ENCODE data around the gene DBN1.
"Not testable (repeated sequence)": the region's sequence is repeated elsewhere in the genome, so short reads cannot be mapped to it uniquely, and the experiment has no call there.

DBN1 gene

GRCh38 chr5:177427211-177427822, 46.1 kb downstream of the DBN1 start:
- DNase-seq = no peak

- DNase-seq = peak; percentile 70
These were observed 46.7 kb downstream of the DBN1 start, which contains the start of gene GRK6 for GRCh38 chr5:177426566-177427210. GRK6 (plus strand) TSS chr5:177426676; CDS start chr5:177426846, 170 bp downstream.

GRCh38 chr5:177425801-177426565, 47.5 kb downstream of the DBN1 start:
- DNase-seq = peak; percentile 100

- no peak for DNase-seq
These were observed 48.1 kb downstream of the DBN1 start for GRCh38 chr5:177425196-177425800.

GRCh38 chr5:177423671-177424070, 49.8 kb downstream of the DBN1 start:
- no peak for DNase-seq

- no peak for DNase-seq
These were observed 52.2 kb downstream of the DBN1 start for GRCh38 chr5:177421062-177421798.

- DNase-seq = not testable (repeated sequence)
These were observed 53.0 kb downstream of the DBN1 start for GRCh38 chr5:177420472-177420871.

- DNase-seq = no peak
These were observed 54.4 kb downstream of the DBN1 start for GRCh38 chr5:177419046-177419445.

GRCh38 chr5:177417081-177417480, 56.4 kb downstream of the DBN1 start:
- not testable (repeated sequence) for DNase-seq

- no peak for DNase-seq
These were observed 59.0 kb downstream of the DBN1 start for GRCh38 chr5:177414481-177414880.

- DNase-seq = peak; percentile 67
These were observed 60.7 kb downstream of the DBN1 start for GRCh38 chr5:177412603-177413233.

- DNase-seq = no peak
These were observed 62.9 kb downstream of the DBN1 start for GRCh38 chr5:177410575-177410974.

GRCh38 chr5:177409043-177409801, 64.2 kb downstream of the DBN1 start, which contains the start of gene F12:
F12 (minus strand) TSS chr5:177409564; CDS start chr5:177409527, 37 bp downstream.
- DNase-seq = no peak
